Bronchial epithelial cell (primary cell): ENCODE measurements around the gene SLC38A3. TPM values are rescaled to one million over a fixed set of nuclear protein-coding genes. Genes with fewer than 3 reads are reported as not detected.

Source experiments
- DNase-seq: peaks from one replicate; pipeline ENCODE4 v3.0.0-alpha.2; 2010; ENCODE audit warnings: low read depth
- FAIRE-seq: peaks from 2 replicates; lab custom pipeline; 2011; peaks lifted over from hg19 to GRCh38; lab: Jason Lieb, UNC
- H3K27me3 ChIP-seq: 2 replicates; pipeline ENCODE4 v1.5.1; 2011; ENCODE audit warnings: low read length; ENCODE audit not compliant: control insufficient read depth, insufficient read depth
- H3K36me3 ChIP-seq: 2 replicates; pipeline ENCODE4 v1.5.1; 2011; ENCODE audit warnings: low read length; ENCODE audit not compliant: control insufficient read depth, insufficient read depth
- H3K4me3 ChIP-seq: 2 replicates; pipeline ENCODE4 v1.5.1; 2011; ENCODE audit warnings: mild to moderate bottlenecking, low read depth, low read length, control low read depth
- total RNA-seq: library from RNA; depleted of rRNA; stranded (reverse); fragments of >200 nt; gene quantifications from 2 replicates; pipeline ENCODE4 v1.2.1, GENCODE V29; 2014
- TF ChIP-seq, protein P1 (sequence below): IDR thresholded peaks from 2 replicates; pipeline ENCODE4 v1.5.1; 2011; ENCODE audit warnings: mild to moderate bottlenecking, moderate library complexity, low read length, control low read depth, inconsistent platforms; ENCODE audit not compliant: insufficient read depth, severe bottlenecking

The SLC38A3 gene
- total RNA-seq, 1 donor from 2014 or later, result not detected

DNA sequence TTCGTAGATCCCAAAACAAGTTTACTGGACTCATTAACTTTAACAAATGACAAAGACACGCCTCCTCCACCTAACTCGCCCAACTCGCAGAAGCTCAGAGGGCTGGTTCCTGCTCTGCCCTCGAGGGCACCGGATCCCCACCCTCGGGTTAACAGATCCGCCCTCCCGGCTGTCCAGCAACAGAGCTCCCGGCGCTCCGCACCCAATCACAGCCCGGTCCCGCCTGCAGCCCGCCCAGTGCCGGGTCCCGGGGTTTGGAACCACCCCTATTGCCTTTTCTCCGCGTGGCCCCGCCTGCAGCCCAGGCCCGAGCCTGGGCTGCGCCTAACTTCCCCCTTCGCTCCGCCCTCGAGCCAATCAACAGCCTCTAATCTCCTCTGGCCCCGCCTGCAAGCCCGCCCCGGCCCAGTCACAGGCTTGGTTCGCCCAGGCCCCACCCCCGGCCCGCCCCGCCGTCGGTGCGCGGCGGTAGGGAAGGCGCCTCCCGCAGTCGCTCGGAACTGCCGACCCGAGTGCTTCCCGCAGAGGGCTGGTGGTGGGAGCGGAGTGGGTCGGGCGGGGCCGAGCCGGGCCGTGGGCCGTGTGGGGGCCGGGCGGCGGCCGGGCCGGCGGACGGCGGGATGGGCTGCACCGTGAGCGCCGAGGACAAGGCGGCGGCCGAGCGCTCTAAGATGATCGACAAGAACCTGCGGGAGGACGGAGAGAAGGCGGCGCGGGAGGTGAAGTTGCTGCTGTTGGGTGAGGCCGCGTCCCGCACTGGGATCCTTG is 30.8 kb downstream of the SLC38A3 start, which contains the start of gene GNAI2:
Gene GNAI2, plus strand, starts transcription at position 489 of the 768 bp plus-strand sequence. Its CDS starts 132 bp downstream, at position 621.
- H3K4me3 ChIP-seq, result peak within 1 kb of the TSS; percentile 75
- DNase-seq (peak; percentile 94), FAIRE-seq (peak; percentile 92)
- H3K36me3 ChIP-seq, result peaks cover 5% of the 10 kb centered on the region
- H3K27me3 ChIP-seq, result no peaks in the 10 kb centered on the region
- TF ChIP-seq, protein P1, sequence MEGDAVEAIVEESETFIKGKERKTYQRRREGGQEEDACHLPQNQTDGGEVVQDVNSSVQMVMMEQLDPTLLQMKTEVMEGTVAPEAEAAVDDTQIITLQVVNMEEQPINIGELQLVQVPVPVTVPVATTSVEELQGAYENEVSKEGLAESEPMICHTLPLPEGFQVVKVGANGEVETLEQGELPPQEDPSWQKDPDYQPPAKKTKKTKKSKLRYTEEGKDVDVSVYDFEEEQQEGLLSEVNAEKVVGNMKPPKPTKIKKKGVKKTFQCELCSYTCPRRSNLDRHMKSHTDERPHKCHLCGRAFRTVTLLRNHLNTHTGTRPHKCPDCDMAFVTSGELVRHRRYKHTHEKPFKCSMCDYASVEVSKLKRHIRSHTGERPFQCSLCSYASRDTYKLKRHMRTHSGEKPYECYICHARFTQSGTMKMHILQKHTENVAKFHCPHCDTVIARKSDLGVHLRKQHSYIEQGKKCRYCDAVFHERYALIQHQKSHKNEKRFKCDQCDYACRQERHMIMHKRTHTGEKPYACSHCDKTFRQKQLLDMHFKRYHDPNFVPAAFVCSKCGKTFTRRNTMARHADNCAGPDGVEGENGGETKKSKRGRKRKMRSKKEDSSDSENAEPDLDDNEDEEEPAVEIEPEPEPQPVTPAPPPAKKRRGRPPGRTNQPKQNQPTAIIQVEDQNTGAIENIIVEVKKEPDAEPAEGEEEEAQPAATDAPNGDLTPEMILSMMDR, result no peak

DNA sequence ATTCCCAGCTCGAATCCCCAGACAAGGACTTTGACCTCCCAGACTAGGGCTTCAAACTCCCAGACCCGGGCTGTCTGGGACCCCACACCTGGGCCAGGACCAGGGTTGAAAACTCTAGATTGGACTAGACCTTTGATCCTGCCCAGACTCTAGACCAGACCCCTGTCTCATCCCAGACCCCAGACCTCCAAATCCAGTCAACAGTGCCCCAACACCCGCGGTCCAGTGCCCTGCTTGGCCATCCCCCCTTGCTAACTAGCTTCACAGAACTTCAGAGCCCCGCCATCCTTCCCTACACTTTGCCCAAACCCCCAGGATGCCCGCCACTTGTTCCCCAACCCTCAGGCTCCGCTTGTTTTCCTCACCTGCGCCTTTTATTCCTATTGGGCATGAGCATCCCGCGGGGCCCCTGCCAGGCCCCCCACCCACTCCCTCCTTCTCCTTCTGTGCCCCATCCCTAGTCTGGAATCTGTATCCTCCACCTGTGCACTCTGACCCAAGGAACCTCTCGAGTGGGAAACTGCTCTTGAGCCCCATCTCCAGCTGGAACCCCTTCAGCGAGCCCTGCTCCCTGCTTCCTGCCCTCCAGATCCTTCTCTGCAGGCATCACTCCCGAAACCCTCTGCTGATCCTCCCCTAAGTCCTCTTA is 31.5 kb downstream of the SLC38A3 start:
- peaks cover 6% of the 10 kb centered on the region for H3K36me3 ChIP-seq
- FAIRE-seq (no peak), DNase-seq (no peak)
- TF ChIP-seq, protein P1, result no peak
- no peaks in the 10 kb centered on the region for H3K27me3 ChIP-seq
- H3K4me3 ChIP-seq, result peak overlapping the region; percentile 75

- no peak for DNase-seq
- H3K4me3 ChIP-seq, result peak overlapping the region; percentile 75
- H3K27me3 ChIP-seq, result no peaks in the 10 kb centered on the region
- FAIRE-seq, result no peak
- TF ChIP-seq, protein P1, result no peak
- H3K36me3 ChIP-seq, result peaks cover 7% of the 10 kb centered on the region
These were observed 32.1 kb downstream of the SLC38A3 start for GRCh38 chr3:50237133-50237651.

- TF ChIP-seq, protein P1, result no peak
- no peak for FAIRE-seq
- H3K4me3 ChIP-seq, result peak overlapping the region; percentile 75
- H3K36me3 ChIP-seq, result peaks cover 9% of the 10 kb centered on the region
- peak; percentile 79 for DNase-seq
- H3K27me3 ChIP-seq, result no peaks in the 10 kb centered on the region
These were observed 32.9 kb downstream of the SLC38A3 start for GRCh38 chr3:50237754-50238548.

DNA sequence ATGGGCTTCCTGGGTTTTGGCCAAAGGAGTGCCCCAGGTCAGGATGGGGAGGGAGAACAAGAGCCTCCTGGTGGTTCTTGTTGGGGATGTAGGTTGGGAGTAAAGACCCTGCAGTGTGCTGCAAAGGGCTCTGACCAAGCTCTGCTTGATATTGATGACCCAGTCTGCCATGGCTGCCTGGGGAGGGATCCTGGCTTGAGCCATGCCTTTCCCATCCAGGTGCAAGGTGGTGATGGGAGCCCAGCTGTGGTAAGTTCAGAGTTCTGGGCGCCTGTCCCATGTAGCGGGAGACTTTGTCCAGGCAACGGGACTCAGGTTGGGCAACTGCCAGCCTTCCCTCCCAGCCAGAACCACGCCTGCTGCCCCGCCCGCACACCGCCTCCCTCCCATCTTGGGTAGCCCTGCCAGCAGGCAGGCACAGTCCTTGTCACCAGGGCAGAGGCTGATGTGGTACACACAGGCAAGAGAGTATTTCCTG is 33.5 kb downstream of the SLC38A3 start:
- Histone ChIP-seq H3K4me3 (no peak overlapping the region), H3K27me3 (no peaks in the 10 kb centered on the region), H3K36me3 (peaks cover 10% of the 10 kb centered on the region)
- DNase-seq (no peak), FAIRE-seq (peak; percentile 81)
- TF ChIP-seq, protein P1, result peak; percentile 2
